Activated T-helper 17 cell treated with anti-CD3 and anti-CD28 coated beads, Interleukin-2, amount 50 U/mL, for 72 hours (primary cell): ENCODE data around the gene NOX4. TPM values are rescaled to one million over a fixed set of nuclear protein-coding genes. Genes with fewer than 3 reads are reported as not detected.

Experiments
- ATAC-seq: fragments of 150-1000 bp; cut with Tn5 transposase; replicated peaks from 2 replicates; pipeline ENCODE4 v1.10.0; 2021; ENCODE audit warnings: mild to moderate bottlenecking, moderate library complexity
- H3K27ac Mint-ChIP-seq: one replicate; pipeline ENCODE4 v1.8.0; 2022; ENCODE audit warnings: mixed read lengths
- H3K27me3 Mint-ChIP-seq: one replicate; pipeline ENCODE4 v1.8.0; 2022; ENCODE audit warnings: mixed read lengths
- H3K36me3 Mint-ChIP-seq: one replicate; pipeline ENCODE4 v1.8.0; 2022; ENCODE audit warnings: low read depth, mild to moderate bottlenecking, mixed read lengths
- H3K4me1 Mint-ChIP-seq: one replicate; pipeline ENCODE4 v1.8.0; 2022; ENCODE audit warnings: mixed read lengths
- H3K4me3 Mint-ChIP-seq: one replicate; pipeline ENCODE4 v1.8.0; 2022; ENCODE audit warnings: mild to moderate bottlenecking, mixed read lengths
- H3K9me3 Mint-ChIP-seq: one replicate; pipeline ENCODE4 v1.8.0; 2022; ENCODE audit warnings: mixed read lengths
- total RNA-seq, 2 donors: library from RNA; stranded (reverse); gene quantifications; one replicate each; pipeline ENCODE4 v1.2.3, GENCODE V29; 2022

NOX4 gene
- total RNA-seq, 2 donors from 2014 or later: not detected

GRCh38 chr11:89495951-89496350 is 4.8 kb upstream of the NOX4 start:
- no peak for ATAC-seq
- Mint-ChIP-seq H3K4me3 (no peak overlapping the region), H3K27me3 (peaks cover 4% of the 10 kb centered on the region), H3K4me1 (no peaks in the 10 kb centered on the region), H3K9me3 (peaks cover 4% of the 10 kb centered on the region), H3K36me3 (no peaks in the 10 kb centered on the region), H3K27ac (no peak overlapping the region)

GRCh38 chr11:89493431-89493830 is 2.3 kb upstream of the NOX4 start:
- peaks cover 4% of the 10 kb centered on the region for H3K9me3 Mint-ChIP-seq
- ATAC-seq: no peak
- H3K27ac Mint-ChIP-seq: no peak overlapping the region
- H3K27me3 Mint-ChIP-seq: peaks cover 13% of the 10 kb centered on the region
- H3K36me3 Mint-ChIP-seq: no peaks in the 10 kb centered on the region
- H3K4me3 Mint-ChIP-seq: no peak overlapping the region
- no peaks in the 10 kb centered on the region for H3K4me1 Mint-ChIP-seq

- Mint-ChIP-seq H3K27ac (no peak overlapping the region), H3K9me3 (peaks cover 4% of the 10 kb centered on the region), H3K36me3 (no peaks in the 10 kb centered on the region), H3K4me1 (no peaks in the 10 kb centered on the region), H3K27me3 (peaks cover 13% of the 10 kb centered on the region), H3K4me3 (no peak overlapping the region)
- no peak for ATAC-seq
Observed at GRCh38 chr11:89490602-89490980, 584 bp downstream of the NOX4 start.

DNA sequence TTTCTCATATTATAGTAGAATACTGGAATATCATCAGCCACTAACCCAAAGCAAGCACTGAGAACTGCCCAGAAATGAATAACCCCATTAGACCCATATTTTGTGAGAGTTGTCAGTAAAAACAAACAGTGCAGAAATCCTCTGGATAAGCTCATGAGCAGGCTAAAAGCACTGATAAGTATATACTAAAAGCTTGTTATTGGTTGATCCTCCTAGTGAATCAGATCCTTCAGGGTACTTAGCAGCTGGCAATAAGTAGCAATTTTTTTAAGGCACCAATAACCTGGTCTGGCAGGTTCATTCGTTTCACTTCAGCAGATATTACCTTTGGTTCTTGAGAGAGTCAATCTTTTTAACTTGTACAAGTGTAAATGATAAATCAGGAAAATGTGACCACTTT is 1.2 kb downstream of the NOX4 start:
- Mint-ChIP-seq H3K4me1 (no peaks in the 10 kb centered on the region), H3K36me3 (no peaks in the 10 kb centered on the region), H3K27me3 (peaks cover 13% of the 10 kb centered on the region), H3K27ac (no peak overlapping the region), H3K4me3 (no peak overlapping the region), H3K9me3 (no peaks in the 10 kb centered on the region)
- no peak for ATAC-seq

DNA sequence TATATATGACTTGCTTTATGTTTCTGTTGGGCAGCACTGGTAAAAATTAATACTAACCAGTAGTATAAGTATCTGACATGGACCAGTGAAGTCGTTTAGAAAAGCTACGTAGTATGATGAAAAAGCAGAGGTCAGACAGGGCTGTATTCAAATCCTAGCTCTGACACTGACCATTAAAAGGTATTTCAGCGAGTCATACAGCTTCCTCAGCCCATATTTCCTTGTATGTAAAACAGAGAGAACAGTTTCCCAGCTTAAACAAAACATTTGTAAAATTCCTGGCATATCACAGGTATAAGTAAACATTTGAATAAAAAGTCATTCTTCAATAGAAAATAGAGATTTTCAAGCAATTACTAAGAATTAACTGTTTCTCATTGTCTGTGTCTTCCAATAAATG is 4.2 kb downstream of the NOX4 start:
- Mint-ChIP-seq H3K36me3 (no peaks in the 10 kb centered on the region), H3K27me3 (peaks cover 13% of the 10 kb centered on the region), H3K4me3 (no peak overlapping the region), H3K9me3 (peaks cover 4% of the 10 kb centered on the region), H3K4me1 (no peaks in the 10 kb centered on the region), H3K27ac (no peak overlapping the region)
- ATAC-seq: no peak

GRCh38 chr11:89484896-89485295 is 6.3 kb downstream of the NOX4 start:
- Mint-ChIP-seq H3K9me3 (peaks cover 4% of the 10 kb centered on the region), H3K4me3 (no peak overlapping the region), H3K36me3 (no peaks in the 10 kb centered on the region), H3K4me1 (no peaks in the 10 kb centered on the region), H3K27ac (no peak overlapping the region), H3K27me3 (no peaks in the 10 kb centered on the region)
- ATAC-seq: no peak

DNA sequence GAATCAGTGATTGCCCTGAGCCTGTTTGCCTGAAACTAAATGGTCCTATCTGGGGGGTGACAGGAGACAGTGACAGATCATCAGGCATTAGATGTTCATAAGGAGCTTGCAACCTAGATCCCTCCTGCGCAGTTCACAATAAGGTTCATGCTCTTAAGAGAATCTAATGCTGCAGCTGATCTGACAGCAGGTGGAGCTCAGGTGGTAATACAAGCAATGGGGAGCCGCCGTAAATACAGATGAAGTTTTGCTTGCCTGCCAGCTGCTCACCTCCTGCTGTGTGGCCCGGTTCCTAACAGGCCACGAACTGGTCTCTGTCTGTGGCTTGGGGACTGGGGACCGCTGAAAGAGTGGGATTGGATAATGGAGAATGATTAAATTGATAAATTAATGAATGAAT is 14.0 kb downstream of the NOX4 start:
- H3K4me3 Mint-ChIP-seq: no peak overlapping the region
- no peaks in the 10 kb centered on the region for H3K27me3 Mint-ChIP-seq
- no peaks in the 10 kb centered on the region for H3K36me3 Mint-ChIP-seq
- H3K4me1 Mint-ChIP-seq: no peaks in the 10 kb centered on the region
- ATAC-seq: no peak
- H3K27ac Mint-ChIP-seq: no peak overlapping the region
- peaks cover 4% of the 10 kb centered on the region for H3K9me3 Mint-ChIP-seq

- ATAC-seq: no peak
- H3K4me1 Mint-ChIP-seq: no peaks in the 10 kb centered on the region
- H3K36me3 Mint-ChIP-seq: no peaks in the 10 kb centered on the region
- no peaks in the 10 kb centered on the region for H3K27me3 Mint-ChIP-seq
- no peak overlapping the region for H3K27ac Mint-ChIP-seq
- no peaks in the 10 kb centered on the region for H3K9me3 Mint-ChIP-seq
- no peak overlapping the region for H3K4me3 Mint-ChIP-seq
Observed at GRCh38 chr11:89463266-89463780, 27.9 kb downstream of the NOX4 start.

- Mint-ChIP-seq H3K27ac (no peak overlapping the region), H3K27me3 (no peaks in the 10 kb centered on the region), H3K36me3 (no peaks in the 10 kb centered on the region), H3K4me1 (no peaks in the 10 kb centered on the region), H3K9me3 (peaks cover 4% of the 10 kb centered on the region), H3K4me3 (no peak overlapping the region)
- no peak for ATAC-seq
Observed at GRCh38 chr11:89458716-89459115, 32.5 kb downstream of the NOX4 start.

DNA sequence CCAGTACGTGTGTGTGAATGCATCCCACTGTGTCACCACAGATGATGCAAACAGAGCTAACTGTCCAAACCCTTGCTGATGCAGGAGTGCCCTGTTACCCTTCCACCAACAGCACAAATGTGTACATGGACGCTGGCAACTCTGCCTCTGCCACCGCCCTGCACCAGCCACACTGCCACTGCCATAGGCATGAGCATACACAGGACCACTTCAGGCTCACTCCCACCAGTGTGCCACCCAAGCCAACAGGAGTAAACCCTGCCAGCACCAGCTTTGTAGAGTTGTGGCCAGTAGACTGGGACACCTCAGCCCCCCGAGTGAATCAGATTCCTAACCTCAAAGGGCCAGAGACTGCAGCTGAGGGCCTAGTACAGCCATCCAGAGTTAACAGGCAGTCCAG is 34.0 kb downstream of the NOX4 start:
- ATAC-seq: no peak
- Mint-ChIP-seq H3K27me3 (no peaks in the 10 kb centered on the region), H3K9me3 (peaks cover 4% of the 10 kb centered on the region), H3K4me3 (no peak overlapping the region), H3K27ac (no peak overlapping the region), H3K36me3 (no peaks in the 10 kb centered on the region), H3K4me1 (no peaks in the 10 kb centered on the region)

DNA sequence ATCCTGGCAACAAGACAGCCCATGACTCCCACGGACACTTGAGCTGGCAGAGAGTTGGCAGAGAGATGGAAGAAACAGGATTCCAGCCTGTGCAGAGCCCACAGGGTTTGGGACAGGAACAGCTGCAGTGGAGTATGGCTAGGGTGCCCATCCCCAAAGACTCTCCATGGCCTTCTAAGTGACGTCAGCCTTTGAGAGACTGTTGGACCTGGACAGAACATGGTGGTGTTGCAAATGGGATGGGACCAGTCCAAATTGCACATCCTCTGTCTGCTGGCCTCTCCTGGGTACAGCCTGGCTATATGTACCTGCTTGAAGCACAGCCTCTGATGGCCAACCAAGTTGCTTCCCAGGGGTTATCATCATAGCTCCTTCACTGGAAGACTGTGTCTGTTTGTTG is 34.5 kb downstream of the NOX4 start:
- no peak for ATAC-seq

DNA sequence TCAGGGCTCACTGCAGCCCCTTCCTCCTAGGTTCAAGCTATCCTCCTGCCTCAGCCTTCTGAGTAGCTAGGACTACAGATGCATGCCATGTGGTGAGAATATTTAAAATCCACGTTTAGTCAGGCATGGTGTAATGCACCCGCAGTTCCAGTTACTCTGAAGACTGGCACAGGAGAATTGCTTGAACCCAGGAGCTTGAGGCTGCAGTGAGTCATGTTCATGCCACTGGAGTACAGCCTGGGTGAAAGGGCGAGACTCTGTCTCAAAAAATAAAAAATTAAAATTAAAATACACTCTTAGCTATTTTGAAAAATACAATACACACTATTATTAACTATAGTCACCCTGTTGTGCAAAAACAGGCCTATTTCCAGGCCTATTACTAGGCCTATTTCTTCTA is 38.4 kb downstream of the NOX4 start:
- Mint-ChIP-seq H3K4me3 (no peak overlapping the region), H3K9me3 (peaks cover 4% of the 10 kb centered on the region), H3K27ac (no peak overlapping the region), H3K27me3 (no peaks in the 10 kb centered on the region), H3K36me3 (no peaks in the 10 kb centered on the region), H3K4me1 (no peaks in the 10 kb centered on the region)
- ATAC-seq: no peak

More for the DNA sequence above, 34.5 kb downstream of the NOX4 start:
- Mint-ChIP-seq H3K27me3 (no peaks in the 10 kb centered on the region), H3K4me3 (no peak overlapping the region), H3K9me3 (peaks cover 4% of the 10 kb centered on the region), H3K4me1 (no peaks in the 10 kb centered on the region), H3K27ac (no peak overlapping the region), H3K36me3 (no peaks in the 10 kb centered on the region)

- H3K36me3 Mint-ChIP-seq: no peaks in the 10 kb centered on the region
- peaks cover 4% of the 10 kb centered on the region for H3K9me3 Mint-ChIP-seq
- no peaks in the 10 kb centered on the region for H3K27me3 Mint-ChIP-seq
- H3K4me3 Mint-ChIP-seq: no peak overlapping the region
- H3K4me1 Mint-ChIP-seq: no peaks in the 10 kb centered on the region
- ATAC-seq: no peak
- no peak overlapping the region for H3K27ac Mint-ChIP-seq
Observed at GRCh38 chr11:89447845-89448244, 43.3 kb downstream of the NOX4 start.

GRCh38 chr11:89443361-89444322 is 47.5 kb downstream of the NOX4 start:
- Mint-ChIP-seq H3K36me3 (no peaks in the 10 kb centered on the region), H3K4me3 (no peak overlapping the region), H3K9me3 (peaks cover 4% of the 10 kb centered on the region), H3K4me1 (no peaks in the 10 kb centered on the region), H3K27me3 (no peaks in the 10 kb centered on the region), H3K27ac (no peak overlapping the region)
- no peak for ATAC-seq

- ATAC-seq: no peak
- Mint-ChIP-seq H3K4me3 (no peak overlapping the region), H3K27ac (no peak overlapping the region), H3K27me3 (no peaks in the 10 kb centered on the region), H3K4me1 (no peaks in the 10 kb centered on the region), H3K36me3 (no peaks in the 10 kb centered on the region), H3K9me3 (peaks cover 4% of the 10 kb centered on the region)
Observed at GRCh38 chr11:89442801-89443200, 48.4 kb downstream of the NOX4 start.
